PC-9 (cell line): ENCODE measurements around the gene PIAS1.

ENCODE experiments used
- CTCF ChIP-seq: fragments of 200-600 bp; sonication (generic); conservative IDR thresholded peaks from 2 replicates; pipeline ENCODE4 v1.6.1; 2017; ENCODE audit warnings: mixed run types, antibody characterized with exemption, mild to moderate bottlenecking, moderate library complexity
- EZH2 ChIP-seq: fragments of 200-600 bp; sonication (generic); IDR thresholded peaks from 2 replicates; pipeline ENCODE4 v1.8.0; 2017; ENCODE audit warnings: antibody characterized with exemption, low read depth

- TF ChIP-seq EZH2 (no peak), CTCF (no peak)
These were observed 11.8 kb upstream of the PIAS1 start for GRCh38 chr15:68042156-68042854.
